ENCODE measurements around the gene SYP.

Gene SYP

DNA sequence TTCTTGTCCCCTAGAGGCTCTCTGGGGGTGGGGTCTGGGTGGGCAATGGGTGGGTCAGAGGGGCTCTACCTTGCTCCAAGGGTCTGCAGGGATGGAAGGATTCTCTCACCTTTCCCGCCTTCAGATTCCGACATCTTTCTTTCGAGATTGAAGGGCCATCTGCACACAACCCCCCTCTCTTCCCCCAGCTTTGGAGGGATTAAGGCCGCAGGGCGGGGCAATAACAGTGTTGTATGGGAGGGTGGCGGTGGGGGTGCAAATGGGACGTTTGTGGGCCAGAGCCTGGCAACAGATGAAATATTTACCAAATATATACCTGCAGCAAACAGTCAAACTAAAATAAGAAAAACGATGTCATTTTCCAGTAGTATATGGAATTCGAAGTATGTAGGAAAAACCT, 33.2 kb upstream of the SYP start, which contains the start of gene CACNA1F:
Gene CACNA1F, minus strand, starts transcription at position 165 of the 400 bp plus-strand sequence. Its CDS starts 31 bp downstream, at position 134.
- no peak for DNase-seq (ENCODE audit: low read depth)
- no peak within 1 kb of the TSS for H3K4me3 ChIP-seq (ENCODE audit: control insufficient read depth, low read depth, low read length)
- TF ChIP-seq, protein P1, sequence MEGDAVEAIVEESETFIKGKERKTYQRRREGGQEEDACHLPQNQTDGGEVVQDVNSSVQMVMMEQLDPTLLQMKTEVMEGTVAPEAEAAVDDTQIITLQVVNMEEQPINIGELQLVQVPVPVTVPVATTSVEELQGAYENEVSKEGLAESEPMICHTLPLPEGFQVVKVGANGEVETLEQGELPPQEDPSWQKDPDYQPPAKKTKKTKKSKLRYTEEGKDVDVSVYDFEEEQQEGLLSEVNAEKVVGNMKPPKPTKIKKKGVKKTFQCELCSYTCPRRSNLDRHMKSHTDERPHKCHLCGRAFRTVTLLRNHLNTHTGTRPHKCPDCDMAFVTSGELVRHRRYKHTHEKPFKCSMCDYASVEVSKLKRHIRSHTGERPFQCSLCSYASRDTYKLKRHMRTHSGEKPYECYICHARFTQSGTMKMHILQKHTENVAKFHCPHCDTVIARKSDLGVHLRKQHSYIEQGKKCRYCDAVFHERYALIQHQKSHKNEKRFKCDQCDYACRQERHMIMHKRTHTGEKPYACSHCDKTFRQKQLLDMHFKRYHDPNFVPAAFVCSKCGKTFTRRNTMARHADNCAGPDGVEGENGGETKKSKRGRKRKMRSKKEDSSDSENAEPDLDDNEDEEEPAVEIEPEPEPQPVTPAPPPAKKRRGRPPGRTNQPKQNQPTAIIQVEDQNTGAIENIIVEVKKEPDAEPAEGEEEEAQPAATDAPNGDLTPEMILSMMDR (IDR thresholded peaks at IDR 0.05; ENCODE audit: control insufficient read depth, insufficient read depth, low read depth, low read length, missing control alignments): no peak

DNA sequence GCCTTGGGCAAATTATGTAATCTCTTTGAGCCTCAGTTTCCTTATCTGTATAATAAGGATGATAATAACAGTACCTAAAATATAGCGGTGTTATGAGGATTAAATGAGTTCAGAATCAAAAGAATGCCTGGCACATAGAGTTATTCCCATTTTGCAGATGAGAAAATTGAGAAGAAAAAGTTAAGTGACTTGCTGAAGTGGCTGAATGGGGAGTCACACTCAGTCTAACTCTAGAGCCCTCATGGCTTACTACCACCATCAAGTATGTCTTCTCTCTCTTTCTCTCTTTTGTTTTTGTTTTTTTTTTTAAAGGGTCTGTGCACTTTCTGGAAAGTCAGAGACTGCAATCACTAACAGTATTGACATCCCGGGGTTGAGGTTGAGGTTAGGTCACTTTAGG, 32.5 kb upstream of the SYP start:
- H3K4me3 ChIP-seq (ENCODE audit: control insufficient read depth, low read depth, low read length): no peak overlapping the region
- DNase-seq (ENCODE audit: low read depth): no peak

GRCh38 chrX:49231333-49232000, 31.5 kb upstream of the SYP start:
- TF ChIP-seq, protein P1 (IDR thresholded peaks at IDR 0.05; ENCODE audit: control insufficient read depth, insufficient read depth, low read depth, low read length, missing control alignments): no peak
- DNase-seq (ENCODE audit: low read depth): no peak
- no peak overlapping the region for H3K4me3 ChIP-seq (ENCODE audit: control insufficient read depth, low read depth, low read length)

More for the DNA sequence above, 32.5 kb upstream of the SYP start:
- TF ChIP-seq, protein P1 (IDR thresholded peaks at IDR 0.05; ENCODE audit: control insufficient read depth, insufficient read depth, low read depth, low read length, missing control alignments): no peak

GRCh38 chrX:49230500-49231232, 30.7 kb upstream of the SYP start:
- TF ChIP-seq, protein P1 (IDR thresholded peaks at IDR 0.05; ENCODE audit: control insufficient read depth, insufficient read depth, low read depth, low read length, missing control alignments): no peak
- DNase-seq (ENCODE audit: low read depth): no peak
- H3K4me3 ChIP-seq (ENCODE audit: control insufficient read depth, low read depth, low read length): no peak overlapping the region

GRCh38 chrX:49228185-49228584, 28.2 kb upstream of the SYP start:
- DNase-seq (ENCODE audit: low read depth): no peak
- TF ChIP-seq, protein P1 (IDR thresholded peaks at IDR 0.05; ENCODE audit: control insufficient read depth, insufficient read depth, low read depth, low read length, missing control alignments): no peak
- H3K4me3 ChIP-seq (ENCODE audit: control insufficient read depth, low read depth, low read length): no peak overlapping the region

DNA sequence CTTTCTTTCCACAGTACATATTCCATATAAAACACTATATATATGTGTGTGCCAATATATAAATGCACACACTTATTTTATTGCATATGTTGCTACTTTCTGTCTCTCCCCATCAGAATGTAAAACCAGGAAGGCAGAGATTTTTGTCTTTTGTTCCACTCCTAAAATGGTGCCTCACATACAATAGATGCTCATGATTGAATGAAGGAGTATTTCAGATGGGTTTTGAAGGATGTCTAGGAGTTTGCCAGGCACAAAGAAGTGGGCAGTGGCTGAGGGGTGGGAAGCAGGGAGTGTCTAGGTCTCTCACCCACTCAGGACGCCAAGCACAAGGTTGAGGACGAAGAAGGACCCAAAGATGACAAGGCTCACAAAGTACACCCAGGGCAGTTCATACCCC, 27.7 kb upstream of the SYP start:
- H3K4me3 ChIP-seq (ENCODE audit: control insufficient read depth, low read depth, low read length): no peak overlapping the region
- TF ChIP-seq, protein P1 (IDR thresholded peaks at IDR 0.05; ENCODE audit: control insufficient read depth, insufficient read depth, low read depth, low read length, missing control alignments): no peak
- no peak for DNase-seq (ENCODE audit: low read depth)
